Loucy (cell line): ENCODE data around the gene SLC11A2.

Experiments used
- CTCF ChIP-seq: fragments of 200-600 bp; sonication (generic); conservative IDR thresholded peaks from 2 replicates; pipeline ENCODE4 v1.5.1; 2014; ENCODE audit warnings: mild to moderate bottlenecking, antibody characterized with exemption, low read length
- EZH2phosphoT487 ChIP-seq: fragments of 200-600 bp; IDR thresholded peaks from 2 replicates; pipeline ENCODE4 v1.6.1; 2018; ENCODE audit warnings: antibody characterized with exemption, mild to moderate bottlenecking, moderate library complexity, borderline replicate concordance

GRCh38 chr12:51067771-51068170 is 41.6 kb upstream of the SLC11A2 start:
- TF ChIP-seq CTCF (no peak), EZH2phosphoT487 (no peak)
